Ishikawa (cell line): ENCODE results near the gene PARVB.

ENCODE experiments used
- CREB1 ChIP-seq: IDR thresholded peaks from 2 replicates; pipeline ENCODE4 v1.6.1; 2012; ENCODE audit warnings: low read depth
- EGR1 ChIP-seq: IDR thresholded peaks from 2 replicates; pipeline ENCODE4 v1.6.1; 2012
- EP300 ChIP-seq: IDR thresholded peaks from 2 replicates; pipeline ENCODE4 v1.6.1; 2012; ENCODE audit warnings: borderline replicate concordance
- MAX ChIP-seq: IDR thresholded peaks from 2 replicates; pipeline ENCODE4 v1.6.1; 2012
- NFIC ChIP-seq: IDR thresholded peaks from 2 replicates; pipeline ENCODE4 v1.6.1; 2012
- REST ChIP-seq: IDR thresholded peaks from 2 replicates; pipeline ENCODE4 v1.6.1; 2012; ENCODE audit warnings: low read depth, mild to moderate bottlenecking
- TF ChIP-seq, protein P1 (sequence below): IDR thresholded peaks from 2 replicates; pipeline ENCODE4 v1.6.1; 2012

DNA sequence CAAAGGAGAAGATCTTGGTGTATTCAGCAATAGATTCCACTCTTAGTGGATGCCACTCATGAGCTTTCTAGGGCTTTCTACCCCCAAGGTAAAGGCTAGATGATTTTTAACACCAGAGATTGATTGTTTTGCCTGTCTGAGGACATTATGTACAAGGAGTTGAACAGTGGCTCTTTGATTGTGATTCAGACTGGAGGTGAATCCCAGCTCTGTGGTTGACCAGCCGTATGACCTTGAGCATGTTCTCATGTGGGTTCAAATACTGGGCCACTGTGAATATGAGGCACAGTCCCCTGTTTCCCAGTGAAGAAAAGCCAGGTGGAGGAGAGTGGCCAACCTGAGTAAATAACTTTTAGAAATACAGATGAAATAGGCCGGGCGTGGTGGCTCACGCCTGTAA, 24.0 kb upstream of the PARVB start:
- TF ChIP-seq CREB1, result no peak
- no peak for TF ChIP-seq EP300
- no peak for TF ChIP-seq REST
- TF ChIP-seq, protein P1, sequence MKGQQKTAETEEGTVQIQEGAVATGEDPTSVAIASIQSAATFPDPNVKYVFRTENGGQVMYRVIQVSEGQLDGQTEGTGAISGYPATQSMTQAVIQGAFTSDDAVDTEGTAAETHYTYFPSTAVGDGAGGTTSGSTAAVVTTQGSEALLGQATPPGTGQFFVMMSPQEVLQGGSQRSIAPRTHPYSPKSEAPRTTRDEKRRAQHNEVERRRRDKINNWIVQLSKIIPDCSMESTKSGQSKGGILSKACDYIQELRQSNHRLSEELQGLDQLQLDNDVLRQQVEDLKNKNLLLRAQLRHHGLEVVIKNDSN, result no peak
- no peak for TF ChIP-seq MAX
- no peak for TF ChIP-seq EGR1
- TF ChIP-seq NFIC, result no peak
